Measurements from ENCODE around the gene EBI3. TPM values are rescaled to one million over a fixed set of nuclear protein-coding genes. Genes with fewer than 3 reads are reported as not detected.
"Not testable (repeated sequence)": the region's sequence is repeated elsewhere in the genome, so short reads cannot be mapped to it uniquely, and the experiment has no call there.

EBI3 gene
- polyA plus RNA-seq, 1 donor, result 4.2 TPM

DNA sequence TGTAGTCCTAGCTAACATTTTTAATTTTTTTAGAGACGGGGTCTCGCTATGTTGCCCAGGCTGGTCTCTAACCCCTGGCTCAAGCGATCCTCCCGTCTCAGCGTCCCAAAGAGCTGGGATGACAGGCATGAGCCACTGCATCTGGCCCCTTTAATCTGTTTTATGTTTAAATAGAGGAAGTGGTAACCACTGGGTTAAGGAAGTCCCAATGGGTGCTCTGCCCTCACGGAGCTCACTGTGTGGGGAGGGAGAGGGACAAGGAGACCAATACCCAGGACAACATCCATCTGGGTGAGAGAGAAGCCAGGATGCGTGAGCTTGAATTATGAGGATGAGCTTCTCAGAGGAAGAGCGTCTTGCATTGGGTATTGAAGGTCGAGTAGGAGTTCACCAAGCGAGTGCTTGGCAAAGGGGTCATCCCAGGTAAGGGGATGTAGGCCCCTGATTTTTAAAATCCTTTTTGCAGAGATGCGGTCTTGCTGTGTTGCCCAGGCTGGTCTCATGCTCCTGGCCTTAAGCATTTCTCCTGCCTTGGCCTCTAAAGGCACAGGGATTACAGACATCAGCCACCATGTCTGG, 31.4 kb downstream of the EBI3 start:
- H3K9me3 ChIP-seq (ENCODE audit: control insufficient read depth, low read depth, low read length), result no peaks in the 10 kb centered on the region
- DNase-seq, result no peak
- H3K4me3 ChIP-seq (ENCODE audit: low read length), result no peak overlapping the region
- no peaks in the 10 kb centered on the region for H3K4me1 ChIP-seq (ENCODE audit: control insufficient read depth, insufficient read depth, low read length)
- no peak overlapping the region for H3K27ac ChIP-seq (ENCODE audit: low read length)
- no CpG with 5 or more reads among the region's 11 CpGs for WGBS (ENCODE audit: insufficient coverage, low lambda C conversion rate)
- peaks cover 58% of the 10 kb centered on the region for H3K36me3 ChIP-seq (ENCODE audit: control insufficient read depth, insufficient read depth, low read length)
- no peaks in the 10 kb centered on the region for H3K27me3 ChIP-seq (ENCODE audit: control insufficient read depth, insufficient read depth, low read length)

DNA sequence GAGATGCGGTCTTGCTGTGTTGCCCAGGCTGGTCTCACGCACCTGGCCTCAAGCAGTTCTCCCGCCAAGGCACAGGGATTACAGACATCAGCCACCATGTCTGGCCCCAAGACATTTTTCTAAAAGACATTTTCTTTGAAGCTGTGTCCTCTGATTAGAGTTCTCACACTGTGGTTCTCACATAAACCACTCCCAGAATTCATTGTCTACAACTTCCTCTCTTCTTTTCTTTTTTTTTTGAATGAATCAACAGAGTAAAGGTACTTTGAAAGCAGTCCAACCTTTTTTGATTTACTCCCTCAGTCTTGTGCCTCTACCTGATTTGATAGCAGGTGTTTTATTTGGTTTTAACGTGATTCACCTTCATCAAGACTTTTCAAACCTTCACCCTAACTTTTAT, 35.5 kb downstream of the EBI3 start:
- DNase-seq, result no peak
- Histone ChIP-seq H3K27ac (ENCODE audit: low read length) (no peak overlapping the region), H3K4me3 (ENCODE audit: low read length) (no peak overlapping the region), H3K27me3 (ENCODE audit: control insufficient read depth, insufficient read depth, low read length) (no peaks in the 10 kb centered on the region), H3K4me1 (ENCODE audit: control insufficient read depth, insufficient read depth, low read length) (no peaks in the 10 kb centered on the region), H3K36me3 (ENCODE audit: control insufficient read depth, insufficient read depth, low read length) (peaks cover 55% of the 10 kb centered on the region), H3K9me3 (ENCODE audit: control insufficient read depth, low read depth, low read length) (no peaks in the 10 kb centered on the region)
- WGBS (ENCODE audit: insufficient coverage, low lambda C conversion rate), result 80% methylated on average over 1 of the region's 4 CpGs

DNA sequence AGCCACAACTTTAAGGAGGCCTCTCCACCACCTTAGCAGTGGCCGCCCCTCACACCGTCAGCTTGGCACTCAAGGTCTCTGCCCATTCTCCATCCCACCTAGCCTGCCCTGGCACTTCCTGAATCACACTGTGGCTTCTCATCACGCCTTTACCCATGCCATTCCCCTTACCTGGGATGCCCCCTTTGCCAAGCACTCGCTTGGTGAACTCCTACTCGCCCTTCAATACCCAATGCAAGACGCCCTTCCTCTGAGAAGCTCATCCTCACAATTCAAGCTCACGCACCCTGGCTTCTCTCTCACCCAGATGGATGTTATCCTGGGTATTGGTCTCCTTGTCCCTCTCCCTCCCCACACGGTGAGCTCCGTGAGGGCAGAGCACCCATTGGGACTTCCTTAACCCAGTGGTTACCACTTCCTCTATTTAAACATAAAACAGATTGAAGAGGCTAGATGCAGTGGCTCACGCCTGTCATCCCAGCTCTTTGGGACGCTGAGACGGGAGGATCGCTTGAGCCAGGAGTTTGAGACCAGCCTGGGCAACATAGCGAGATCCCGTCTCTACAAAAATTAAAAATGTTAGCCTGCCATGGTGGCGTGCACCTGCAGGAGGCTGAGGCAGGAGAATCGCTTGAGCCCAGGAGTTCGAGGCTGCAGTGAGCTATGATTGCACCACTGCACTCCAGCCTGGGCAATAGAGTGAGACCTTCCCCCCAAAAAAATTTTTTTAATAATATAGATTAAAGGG, 37.1 kb downstream of the EBI3 start:
- H3K4me3 ChIP-seq (ENCODE audit: low read length), result no peak overlapping the region
- no CpG with 5 or more reads among the region's 18 CpGs for WGBS (ENCODE audit: insufficient coverage, low lambda C conversion rate)
- DNase-seq, result no peak
- H3K36me3 ChIP-seq (ENCODE audit: control insufficient read depth, insufficient read depth, low read length), result peaks cover 49% of the 10 kb centered on the region
- no peak overlapping the region for H3K27ac ChIP-seq (ENCODE audit: low read length)
- no peaks in the 10 kb centered on the region for H3K4me1 ChIP-seq (ENCODE audit: control insufficient read depth, insufficient read depth, low read length)
- no peaks in the 10 kb centered on the region for H3K27me3 ChIP-seq (ENCODE audit: control insufficient read depth, insufficient read depth, low read length)
- H3K9me3 ChIP-seq (ENCODE audit: control insufficient read depth, low read depth, low read length), result no peaks in the 10 kb centered on the region

DNA sequence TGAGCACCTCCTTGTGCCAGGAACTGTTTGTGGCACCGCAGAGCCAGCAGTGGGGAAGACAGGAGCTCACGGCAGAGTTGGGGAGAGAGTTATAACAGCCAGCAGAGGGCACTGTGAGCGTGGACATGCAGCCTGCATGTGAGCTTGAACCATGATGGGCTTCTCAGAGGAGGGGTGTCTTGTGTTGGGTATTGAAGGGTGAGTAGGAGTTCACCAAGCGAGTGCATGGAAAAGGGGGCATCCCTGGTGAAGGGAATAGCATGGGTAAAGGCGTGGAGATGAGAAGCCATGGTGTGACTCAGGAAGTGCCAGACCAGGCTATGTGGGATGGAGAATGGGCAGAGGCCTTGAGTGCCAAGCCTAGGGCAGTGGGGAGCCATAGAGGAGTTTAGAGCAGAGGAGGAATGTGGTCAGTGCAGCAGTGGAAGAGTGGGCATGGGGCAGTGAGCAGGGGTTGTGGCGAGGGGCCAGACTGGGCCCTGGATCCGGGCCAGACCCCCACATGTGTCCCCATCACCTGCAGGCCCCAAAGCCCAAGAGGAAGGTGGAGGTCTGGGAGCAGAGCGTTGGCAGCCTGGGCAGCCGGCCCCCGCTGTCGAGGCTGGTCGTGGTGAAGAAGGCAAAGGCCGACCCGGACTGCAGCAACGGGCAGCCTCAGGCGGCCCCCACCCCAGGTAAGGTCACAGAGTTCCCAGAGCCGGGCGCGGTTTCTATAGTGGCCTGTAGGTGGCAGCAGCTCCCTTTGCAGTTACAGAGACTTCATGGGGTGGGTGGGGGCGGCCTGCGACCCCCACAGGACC, 38.0 kb downstream of the EBI3 start:
- no peak for DNase-seq
- H3K27me3 ChIP-seq (ENCODE audit: control insufficient read depth, insufficient read depth, low read length), result no peaks in the 10 kb centered on the region
- WGBS (ENCODE audit: insufficient coverage, low lambda C conversion rate), result no CpG with 5 or more reads among the region's 21 CpGs
- no peak overlapping the region for H3K27ac ChIP-seq (ENCODE audit: low read length)
- H3K36me3 ChIP-seq (ENCODE audit: control insufficient read depth, insufficient read depth, low read length), result peaks cover 43% of the 10 kb centered on the region
- H3K4me1 ChIP-seq (ENCODE audit: control insufficient read depth, insufficient read depth, low read length), result no peaks in the 10 kb centered on the region
- no peak overlapping the region for H3K4me3 ChIP-seq (ENCODE audit: low read length)
- no peaks in the 10 kb centered on the region for H3K9me3 ChIP-seq (ENCODE audit: control insufficient read depth, low read depth, low read length)

DNA sequence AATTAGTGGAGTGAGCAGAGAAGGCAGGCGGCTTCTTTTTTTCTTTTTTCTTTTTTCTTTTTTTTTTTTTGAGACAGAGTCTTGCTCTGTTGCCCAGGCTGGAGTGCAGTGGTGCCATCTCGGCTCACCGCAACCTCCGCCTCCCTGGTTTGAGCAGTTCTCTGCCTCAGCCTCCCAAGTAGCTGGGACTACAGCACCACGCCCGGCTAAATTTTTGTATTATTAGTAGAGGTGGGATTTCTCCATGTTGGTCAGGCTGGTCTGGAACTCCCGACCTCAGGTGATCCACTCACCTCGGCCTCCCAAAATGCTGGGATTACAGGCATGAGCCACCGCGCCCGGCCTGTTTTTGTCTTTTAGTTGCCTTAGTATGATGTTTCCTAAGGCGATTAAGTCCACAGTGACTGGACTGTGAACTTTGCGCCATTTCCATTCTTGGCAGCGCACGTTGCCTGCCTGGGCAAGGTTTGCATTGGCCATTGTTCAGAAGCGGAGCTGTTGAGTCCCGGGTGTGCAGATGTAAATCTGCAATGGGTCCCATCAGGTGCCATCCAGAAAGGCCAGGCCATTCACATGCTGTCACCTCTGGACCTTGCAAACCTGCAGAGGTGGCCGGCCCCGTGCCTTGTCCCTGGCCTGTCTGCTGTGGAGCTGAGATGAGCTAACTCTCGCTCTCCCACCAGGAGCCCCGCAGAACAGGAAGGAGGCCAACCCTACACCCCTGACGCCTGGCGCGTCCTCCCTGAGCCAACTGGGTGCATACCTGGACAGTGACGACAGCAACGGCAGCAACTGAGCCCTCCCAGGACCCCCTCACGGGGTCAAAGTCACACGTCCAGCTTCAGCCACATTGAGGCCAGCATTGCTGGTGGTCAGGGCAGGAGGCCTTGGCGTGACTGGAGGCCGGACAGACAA, 38.8 kb downstream of the EBI3 start:
- H3K27ac ChIP-seq (ENCODE audit: low read length), result no peak overlapping the region
- no peak for DNase-seq
- no peaks in the 10 kb centered on the region for H3K4me1 ChIP-seq (ENCODE audit: control insufficient read depth, insufficient read depth, low read length)
- no peaks in the 10 kb centered on the region for H3K9me3 ChIP-seq (ENCODE audit: control insufficient read depth, low read depth, low read length)
- WGBS (ENCODE audit: insufficient coverage, low lambda C conversion rate), result 72% methylated on average over 3 of the region's 30 CpGs
- H3K36me3 ChIP-seq (ENCODE audit: control insufficient read depth, insufficient read depth, low read length), result peaks cover 36% of the 10 kb centered on the region
- H3K27me3 ChIP-seq (ENCODE audit: control insufficient read depth, insufficient read depth, low read length), result no peaks in the 10 kb centered on the region
- H3K4me3 ChIP-seq (ENCODE audit: low read length), result no peak overlapping the region

DNA sequence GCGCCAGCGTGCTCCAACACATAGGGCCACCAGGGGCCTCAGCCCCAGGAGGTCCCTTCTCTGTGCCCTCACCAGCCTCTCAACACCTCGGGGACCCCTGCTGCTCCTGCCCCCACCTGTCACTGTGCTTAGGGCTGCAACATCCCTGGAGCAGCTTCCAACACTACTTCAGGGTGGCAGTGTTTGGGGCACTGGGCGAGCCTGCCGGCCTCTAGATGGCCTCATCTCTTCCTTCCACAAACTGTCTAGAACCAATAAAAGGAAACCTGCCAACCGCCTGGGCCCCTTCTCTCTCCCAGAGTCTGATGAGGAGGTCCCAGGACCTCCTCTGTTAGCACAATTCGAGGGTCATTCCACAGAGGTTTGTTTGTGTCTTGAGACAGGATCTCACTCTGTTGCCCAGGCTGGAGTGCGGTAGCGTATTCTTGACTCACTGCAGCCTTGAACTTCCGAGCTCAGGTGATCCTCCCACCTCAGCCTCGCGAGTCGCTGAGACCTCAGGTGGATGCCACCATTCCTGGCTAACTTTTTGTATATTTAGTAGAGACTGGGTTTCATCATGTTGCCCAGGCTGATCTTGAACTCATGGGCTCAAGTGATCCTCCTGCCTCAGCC, 39.6 kb downstream of the EBI3 start:
- no CpG with 5 or more reads among the region's 13 CpGs for WGBS (ENCODE audit: insufficient coverage, low lambda C conversion rate)
- Histone ChIP-seq H3K27me3 (ENCODE audit: control insufficient read depth, insufficient read depth, low read length) (no peaks in the 10 kb centered on the region), H3K36me3 (ENCODE audit: control insufficient read depth, insufficient read depth, low read length) (peaks cover 34% of the 10 kb centered on the region), H3K4me1 (ENCODE audit: control insufficient read depth, insufficient read depth, low read length) (no peaks in the 10 kb centered on the region), H3K9me3 (ENCODE audit: control insufficient read depth, low read depth, low read length) (no peaks in the 10 kb centered on the region), H3K27ac (ENCODE audit: low read length) (no peak overlapping the region), H3K4me3 (ENCODE audit: low read length) (no peak overlapping the region)
- DNase-seq, result no peak

DNA sequence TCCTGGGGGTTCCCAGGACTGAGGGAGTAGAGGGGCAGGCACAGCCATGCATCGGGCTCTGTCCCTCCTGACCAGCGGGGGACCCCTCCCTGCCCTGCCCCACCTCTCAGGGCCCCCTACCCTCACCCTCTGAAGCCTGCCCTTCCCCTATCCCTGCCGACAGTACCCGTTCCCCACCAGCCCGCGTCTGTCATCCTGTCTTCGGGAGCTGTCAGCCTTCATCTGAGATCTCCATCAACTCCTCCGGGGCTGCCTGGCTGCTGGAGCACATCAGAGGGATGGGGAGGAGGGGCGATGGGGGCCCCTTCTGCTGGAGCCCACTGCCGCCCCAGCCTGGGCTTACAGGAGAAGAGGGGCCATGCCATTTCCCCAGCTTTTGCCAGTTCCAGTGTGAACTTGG, 43.6 kb downstream of the EBI3 start:
- Histone ChIP-seq H3K36me3 (ENCODE audit: control insufficient read depth, insufficient read depth, low read length) (peaks cover 18% of the 10 kb centered on the region), H3K9me3 (ENCODE audit: control insufficient read depth, low read depth, low read length) (no peaks in the 10 kb centered on the region), H3K4me3 (ENCODE audit: low read length) (no peak overlapping the region), H3K27ac (ENCODE audit: low read length) (no peak overlapping the region), H3K4me1 (ENCODE audit: control insufficient read depth, insufficient read depth, low read length) (no peaks in the 10 kb centered on the region), H3K27me3 (ENCODE audit: control insufficient read depth, insufficient read depth, low read length) (peaks cover 11% of the 10 kb centered on the region)
- WGBS (ENCODE audit: insufficient coverage, low lambda C conversion rate), result no CpG with 5 or more reads among the region's 10 CpGs
- no peak for DNase-seq

DNA sequence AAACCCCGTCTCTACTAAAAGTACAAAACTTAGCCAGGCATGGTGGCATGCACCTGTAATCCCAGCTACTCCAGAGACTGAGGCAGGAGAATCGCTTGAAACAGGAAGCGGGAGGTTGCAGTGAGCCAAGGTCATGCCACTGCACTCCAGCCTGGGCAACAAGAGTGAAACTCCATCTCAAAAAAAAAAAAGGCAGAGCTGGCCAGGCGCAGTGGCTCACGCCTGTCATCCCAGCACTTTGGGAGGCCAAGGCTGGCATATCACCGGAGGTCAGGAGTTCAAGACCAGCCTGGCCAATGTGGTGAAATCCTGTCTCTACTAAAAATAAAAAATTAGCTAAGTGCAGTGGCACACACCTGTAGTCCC, 45.0 kb downstream of the EBI3 start:
- not testable (repeated sequence) for DNase-seq; H3K4me3 ChIP-seq (ENCODE audit: low read length); H3K36me3 ChIP-seq (ENCODE audit: control insufficient read depth, insufficient read depth, low read length); H3K4me1 ChIP-seq (ENCODE audit: control insufficient read depth, insufficient read depth, low read length); H3K27ac ChIP-seq (ENCODE audit: low read length); H3K9me3 ChIP-seq (ENCODE audit: control insufficient read depth, low read depth, low read length)
- peaks cover 22% of the 10 kb centered on the region for H3K27me3 ChIP-seq (ENCODE audit: control insufficient read depth, insufficient read depth, low read length)
- WGBS (ENCODE audit: insufficient coverage, low lambda C conversion rate), result no CpG with 5 or more reads among the region's 6 CpGs

DNA sequence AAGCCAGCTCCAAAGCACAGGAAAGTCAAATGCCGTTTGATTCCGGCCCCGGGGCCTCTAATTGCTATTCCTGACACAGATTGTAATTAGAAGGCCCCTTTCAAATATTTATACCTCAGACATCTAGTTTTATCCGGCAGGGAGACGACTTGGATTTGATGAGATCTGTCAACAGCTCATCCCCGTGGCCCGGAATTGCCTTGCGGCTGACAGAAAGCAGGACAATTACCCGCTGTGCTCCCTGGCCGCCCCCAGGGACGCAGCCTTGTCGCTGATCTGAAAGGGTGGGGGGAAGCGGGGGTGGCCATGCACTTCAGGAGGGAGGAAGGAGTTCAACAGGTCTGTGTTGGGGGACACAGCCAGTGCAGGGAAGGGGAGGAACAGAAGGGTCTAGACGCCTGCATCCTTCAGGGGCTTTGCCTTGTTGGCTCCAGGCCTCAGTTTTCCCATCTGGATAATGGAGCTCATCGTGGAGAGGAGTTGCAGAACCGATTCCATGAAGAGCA, 47.9 kb downstream of the EBI3 start:
- no peaks in the 10 kb centered on the region for H3K36me3 ChIP-seq (ENCODE audit: control insufficient read depth, insufficient read depth, low read length)
- H3K27me3 ChIP-seq (ENCODE audit: control insufficient read depth, insufficient read depth, low read length), result peaks cover 47% of the 10 kb centered on the region
- no peaks in the 10 kb centered on the region for H3K4me1 ChIP-seq (ENCODE audit: control insufficient read depth, insufficient read depth, low read length)
- no peaks in the 10 kb centered on the region for H3K9me3 ChIP-seq (ENCODE audit: control insufficient read depth, low read depth, low read length)
- no peak for DNase-seq
- no peak overlapping the region for H3K4me3 ChIP-seq (ENCODE audit: low read length)
- no CpG with 5 or more reads among the region's 16 CpGs for WGBS (ENCODE audit: insufficient coverage, low lambda C conversion rate)
- no peak overlapping the region for H3K27ac ChIP-seq (ENCODE audit: low read length)

Measured in large intestine (tissue), 3 donors.